NCI-H2196 treated with DMSO at 0.1 percent for 48 hours (cell line): ENCODE results near the gene WWOX.
A peak's percentile ranks its signal among the peaks of the same experiment; 100 is the strongest.

Source experiments
- DNase-seq: peaks from one replicate; lab custom pipeline; 2025; ENCODE audit not compliant: unreplicated experiment; lab: John Stamatoyannopoulos, UW

WWOX gene

DNA sequence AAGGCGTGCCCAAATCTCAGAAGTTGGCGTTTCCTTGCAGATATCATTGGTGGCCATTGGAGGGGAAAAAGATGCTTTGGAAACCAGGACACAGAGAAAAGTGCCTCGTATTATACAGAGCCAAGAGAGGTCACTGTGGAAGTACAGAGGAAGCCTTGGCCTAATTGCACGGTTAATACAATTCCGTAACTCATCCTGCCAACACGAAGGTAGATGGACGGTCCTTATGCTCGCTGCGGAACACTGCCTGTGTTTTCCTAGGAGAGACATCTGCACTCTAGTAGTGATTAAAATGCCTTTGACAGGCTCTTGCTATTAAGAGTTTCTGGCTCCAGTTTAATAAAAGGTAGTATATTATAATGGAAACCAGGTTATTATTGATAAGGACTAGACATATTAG lies 536.4 kb downstream of the WWOX start:
- no peak for DNase-seq

- DNase-seq: no peak
Observed at GRCh38 chr16:78638371-78638770, 538.9 kb downstream of the WWOX start.

DNA sequence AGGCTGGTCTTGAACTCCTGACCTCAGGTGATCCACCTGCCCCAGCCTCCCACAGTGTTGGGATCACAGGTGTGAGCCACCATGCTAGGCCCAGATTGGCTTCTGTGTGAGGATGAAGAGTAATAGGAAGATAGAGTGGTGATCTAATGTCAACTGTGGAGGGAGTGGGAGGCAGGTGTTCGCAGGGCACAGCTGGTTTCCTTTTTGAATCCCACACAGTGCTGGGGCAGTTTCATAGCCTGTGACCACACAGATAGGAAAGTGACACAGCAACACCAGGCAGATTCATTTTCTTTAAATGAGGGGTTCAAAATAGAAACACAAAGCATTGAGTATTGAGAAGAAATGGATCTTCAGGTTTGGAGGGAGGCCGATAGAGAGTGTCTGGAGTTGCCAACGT lies 540.3 kb downstream of the WWOX start:
- DNase-seq: no peak

- no peak for DNase-seq
Observed at GRCh38 chr16:78640886-78641285, 541.4 kb downstream of the WWOX start.

GRCh38 chr16:78641433-78641832 lies 542.0 kb downstream of the WWOX start:
- DNase-seq: no peak

- DNase-seq: no peak
Observed at GRCh38 chr16:78642621-78643285, 543.3 kb downstream of the WWOX start.

GRCh38 chr16:78645657-78646056 lies 546.2 kb downstream of the WWOX start:
- no peak for DNase-seq

- DNase-seq: no peak
Observed at GRCh38 chr16:78647019-78647418, 547.6 kb downstream of the WWOX start.

DNA sequence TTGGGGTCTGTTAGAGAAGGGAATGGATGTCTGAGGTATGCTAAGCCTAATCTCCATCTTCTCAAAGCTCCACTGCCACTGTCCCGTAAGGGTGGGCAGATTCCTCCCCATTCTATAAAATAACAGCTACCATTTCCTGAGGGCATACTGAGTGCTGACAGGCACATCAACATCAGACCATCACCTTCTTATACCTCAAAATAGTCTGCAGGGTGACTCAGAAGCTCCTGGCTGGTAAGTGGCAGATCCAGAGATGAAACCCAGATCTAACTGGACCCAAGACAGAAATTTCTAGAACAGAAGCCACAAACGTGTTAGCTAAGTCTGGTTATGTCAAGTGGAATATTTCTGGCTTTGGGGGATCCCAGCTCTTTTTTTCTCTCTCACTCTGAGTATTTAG lies 548.0 kb downstream of the WWOX start:
- DNase-seq: no peak

DNA sequence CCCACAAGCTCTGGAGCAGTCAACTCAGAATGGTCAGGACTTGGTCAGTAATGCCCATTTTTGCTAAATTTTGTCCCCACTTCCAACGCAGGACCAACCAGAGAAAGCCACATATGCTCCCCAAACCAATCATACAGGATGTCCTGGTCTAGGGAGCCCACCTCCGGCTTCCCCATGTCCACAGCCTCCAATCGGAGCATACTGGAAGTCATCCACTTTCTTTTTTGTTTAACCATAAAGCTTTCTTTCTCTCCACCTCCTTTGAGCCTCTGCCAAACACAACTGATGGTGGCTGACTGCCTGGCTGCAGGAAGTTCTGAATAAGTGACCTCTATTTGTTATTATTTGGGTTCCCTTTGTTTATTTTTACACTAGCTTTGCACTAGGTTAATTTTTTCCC lies 549.1 kb downstream of the WWOX start:
- peak; percentile 11 for DNase-seq

GRCh38 chr16:78650339-78651074 lies 551.1 kb downstream of the WWOX start:
- no peak for DNase-seq

GRCh38 chr16:78654929-78655328 lies 555.5 kb downstream of the WWOX start:
- no peak for DNase-seq

- no peak for DNase-seq
Observed at GRCh38 chr16:78655331-78656113, 556.1 kb downstream of the WWOX start.

DNA sequence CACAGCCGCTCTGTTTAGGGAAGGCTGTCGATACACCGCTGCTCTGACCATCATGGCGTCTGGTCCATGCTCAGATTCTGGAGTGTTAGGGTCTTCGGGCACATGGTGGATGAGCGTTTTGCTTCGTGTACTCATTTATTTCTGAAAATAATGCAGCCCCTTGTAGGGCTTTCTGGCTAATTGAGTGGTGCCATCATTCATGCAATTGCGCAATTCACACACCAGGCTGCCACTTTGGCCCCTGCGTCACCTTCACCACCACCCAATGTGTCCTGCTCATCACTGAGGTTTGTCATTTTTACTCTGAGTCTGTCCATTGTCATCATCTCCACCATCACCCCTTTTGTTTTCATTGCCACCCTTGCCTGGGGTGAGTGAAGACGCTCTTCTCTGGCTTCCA lies 557.4 kb downstream of the WWOX start:
- no peak for DNase-seq

DNA sequence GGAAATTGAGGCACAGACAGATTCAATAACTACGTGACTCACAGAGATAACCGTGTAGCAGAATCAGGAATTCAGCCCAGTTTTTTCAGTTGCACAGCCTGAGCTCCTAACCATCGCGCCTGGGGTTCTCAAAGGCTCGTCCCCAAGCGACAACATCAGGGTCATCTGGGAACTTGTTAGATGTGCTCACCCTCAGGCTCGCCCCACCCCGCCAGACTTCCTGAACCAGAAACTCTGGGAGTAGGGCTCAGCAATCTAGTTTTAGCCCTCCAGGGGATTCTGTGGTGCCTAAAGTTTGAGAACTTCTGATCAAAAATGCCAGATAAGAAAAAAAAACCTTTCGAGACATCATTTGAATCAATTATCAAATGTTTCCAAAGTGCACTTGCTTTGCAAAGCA lies 559.8 kb downstream of the WWOX start:
- no peak for DNase-seq

GRCh38 chr16:78659668-78660217 lies 560.3 kb downstream of the WWOX start:
- DNase-seq: no peak

DNA sequence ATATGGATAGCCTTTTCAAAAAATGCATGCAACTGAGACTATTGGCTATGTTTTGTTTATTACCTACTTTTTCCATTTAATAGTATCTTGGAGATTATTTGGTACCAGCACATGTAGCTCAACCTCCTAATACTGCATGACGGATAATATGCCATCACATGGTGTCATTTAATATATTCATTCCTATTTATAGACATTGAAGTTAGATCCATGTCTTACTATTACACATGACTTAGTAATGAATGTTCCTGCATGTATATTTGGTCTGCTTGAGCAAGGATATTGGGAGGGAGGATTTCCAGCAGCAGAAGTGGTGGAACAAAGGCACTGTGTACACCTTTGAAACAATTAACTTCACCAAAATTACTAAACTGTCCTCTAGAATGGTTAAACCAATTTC lies 561.3 kb downstream of the WWOX start:
- no peak for DNase-seq

DNA sequence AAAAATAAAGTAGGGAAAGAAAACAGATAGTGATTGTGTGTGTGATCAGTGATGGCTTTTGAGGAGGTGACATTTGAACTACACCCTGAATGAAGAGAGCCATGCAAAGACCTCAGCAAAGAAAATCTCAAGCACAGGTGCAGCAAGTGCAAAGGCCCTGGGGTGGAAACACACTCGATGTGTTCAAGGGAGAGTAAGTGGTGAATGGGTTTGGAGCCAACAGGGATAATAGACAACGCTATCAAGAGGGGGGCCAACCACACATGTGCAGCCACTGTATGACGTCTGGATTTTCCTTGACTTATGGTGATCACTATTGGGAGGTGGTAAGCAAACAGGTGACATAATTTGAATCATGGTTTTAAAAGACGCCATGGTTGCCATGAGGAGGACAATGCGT lies 564.2 kb downstream of the WWOX start:
- no peak for DNase-seq

- no peak for DNase-seq
Observed at GRCh38 chr16:78664811-78665772, 565.6 kb downstream of the WWOX start.

DNA sequence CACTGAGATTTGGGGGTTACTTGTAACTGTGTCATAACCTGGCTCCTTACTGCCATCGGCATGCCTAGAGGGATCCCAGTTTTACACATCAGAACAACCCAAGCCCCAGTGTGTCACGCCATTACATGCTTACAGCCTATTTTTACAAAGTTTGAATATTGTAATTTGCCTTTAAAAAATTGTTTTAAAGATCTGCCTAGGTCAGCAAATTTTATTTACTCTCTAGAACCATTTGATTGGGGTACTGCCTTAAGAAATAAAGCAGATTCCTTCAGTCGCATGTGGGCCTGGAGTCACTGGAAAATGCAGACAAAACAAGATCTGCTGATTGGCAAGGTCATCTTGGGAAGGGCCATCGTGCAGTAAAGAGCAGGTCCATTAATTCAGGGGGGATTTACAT lies 566.9 kb downstream of the WWOX start:
- no peak for DNase-seq

- no peak for DNase-seq
Observed at GRCh38 chr16:78667675-78668074, 568.2 kb downstream of the WWOX start.
